Body of pancreas (tissue), 4 donors: ENCODE results near the gene ADAMTSL5.

Experiments used
- CTCF ChIP-seq, 7 experiments: fragments of 450-650 bp in 4 of 7; fragments of 200-600 bp in 3 of 7; sonication (generic) in 3 of 7; IDR thresholded peaks; one replicate each; pipeline ENCODE4 v1.5.1; 2016 to 2019; ENCODE audit warnings: antibody characterized with exemption in 7 of 7
- POLR2A ChIP-seq, 3 donors: fragments of 450-650 bp; IDR thresholded peaks; one replicate each; pipeline ENCODE4 v1.6.1; 2016; ENCODE audit warnings: antibody characterized with exemption in 3 of 3, mild to moderate bottlenecking in 2 of 3

- TF ChIP-seq CTCF (IDR thresholded peaks at IDR 0.05) (no peak), POLR2A (IDR thresholded peaks at IDR 0.05) (no peak)
These were observed 44.0 kb downstream of the ADAMTSL5 start for GRCh38 chr19:1468821-1469254.
